ENCODE results near the gene NUDT22. TPM values are rescaled to one million over a fixed set of nuclear protein-coding genes. Genes with fewer than 3 reads are reported as not detected.
A peak's percentile ranks its signal among the peaks of the same experiment; 100 is the strongest.

NUDT22 gene
- total RNA-seq, 2 experiments from 2014 or later = 66.0 to 69.2 TPM

GRCh38 chr11:64234647-64235379 is 8.7 kb downstream of the NUDT22 start:
- TF ChIP-seq CTCF (IDR thresholded peaks at IDR 0.05) = no peak
- H3K36me3 Mint-ChIP-seq (ENCODE audit: low read depth) = peaks cover 23% of the 10 kb centered on the region
- peak overlapping the region; percentile 83 for H3K27ac Mint-ChIP-seq
- no peaks in the 10 kb centered on the region for H3K9me3 Mint-ChIP-seq
- peaks cover 35% of the 10 kb centered on the region for H3K4me1 Mint-ChIP-seq (ENCODE audit: low read depth)
- intact Hi-C loops (cut with micrococcal nuclease) = no loop called here
- H3K4me3 Mint-ChIP-seq = peak overlapping the region; percentile 88
- no peaks in the 10 kb centered on the region for H3K27me3 Mint-ChIP-seq
- ChIA-PET CTCF (no interaction called here), POLR2A (interaction anchor here (1.5 to 3.0 kb wide), 3 partner anchors 7 to 11 kb away, joined by 5 to 16 read pairs (median 6); partner anchors contain the start of gene PPP1R14B)
- peak; percentile 58 for ATAC-seq
- DNase-seq = peak; percentile 70

GRCh38 chr11:64235437-64236161 is 9.5 kb downstream of the NUDT22 start:
- intact Hi-C loops (cut with micrococcal nuclease) = no loop called here
- no peaks in the 10 kb centered on the region for H3K9me3 Mint-ChIP-seq
- CTCF ChIA-PET = no interaction called here

GRCh38 chr11:64237484-64237951 is 11.4 kb downstream of the NUDT22 start:
- intact Hi-C loops (cut with micrococcal nuclease) = no loop called here
- Mint-ChIP-seq H3K9me3 (no peaks in the 10 kb centered on the region), H3K27ac (peak overlapping the region; percentile 57), H3K4me3 (peak overlapping the region; percentile 15), H3K27me3 (no peaks in the 10 kb centered on the region), H3K36me3 (ENCODE audit: low read depth) (peaks cover 31% of the 10 kb centered on the region), H3K4me1 (ENCODE audit: low read depth) (peaks cover 33% of the 10 kb centered on the region)
- no peak for TF ChIP-seq CTCF (IDR thresholded peaks at IDR 0.05)
- ChIA-PET CTCF (interaction anchor here (0.6 to 2.2 kb wide), 3 partner anchors 11 to 67 kb away, joined by 3 to 10 read pairs (median 3); partner anchors contain the start of genes NUDT22, PLCB3 and TRPT1), POLR2A (interaction anchor here (1.1 to 3.0 kb wide), 4 partner anchors 8 to 14 kb away, joined by 3 to 16 read pairs (median 8); partner anchors contain the start of gene PPP1R14B)
- ATAC-seq = no peak
- no peak for DNase-seq

More at GRCh38 chr11:64235437-64236161, 9.5 kb downstream of the NUDT22 start:
- ATAC-seq (no peak), DNase-seq (no peak)
- Mint-ChIP-seq H3K27ac (peak overlapping the region; percentile 83), H3K4me3 (peak overlapping the region; percentile 88), H3K27me3 (no peaks in the 10 kb centered on the region), H3K4me1 (ENCODE audit: low read depth) (peaks cover 37% of the 10 kb centered on the region), H3K36me3 (ENCODE audit: low read depth) (peaks cover 28% of the 10 kb centered on the region)
- POLR2A ChIA-PET = interaction anchor here (0.7 to 3.0 kb wide), 5 partner anchors 8 to 54 kb away, joined by 3 to 16 read pairs (median 5); partner anchors contain the start of gene PPP1R14B
- no peak for TF ChIP-seq CTCF (IDR thresholded peaks at IDR 0.05)

GRCh38 chr11:64238076-64238475 is 12.0 kb downstream of the NUDT22 start:
- ChIA-PET CTCF (interaction anchor here (0.6 to 2.2 kb wide), 4 partner anchors 11 to 66 kb away, joined by 3 to 10 read pairs (median 4); partner anchors contain the start of genes FERMT3, NUDT22 and TRPT1), POLR2A (interaction anchor here (0.9 to 2.7 kb wide), 11 partner anchors 9 to 80 kb away, joined by 3 to 12 read pairs (median 3); partner anchors contain the start of genes FERMT3, PLCB3, PRDX5 and TRMT112)
- DNase-seq (no peak), ATAC-seq (no peak)
- no peaks in the 10 kb centered on the region for H3K27me3 Mint-ChIP-seq
- intact Hi-C loops (cut with micrococcal nuclease) = no loop called here
- peaks cover 38% of the 10 kb centered on the region for H3K4me1 Mint-ChIP-seq (ENCODE audit: low read depth)
- peaks cover 35% of the 10 kb centered on the region for H3K36me3 Mint-ChIP-seq (ENCODE audit: low read depth)
- H3K27ac Mint-ChIP-seq = peak overlapping the region; percentile 98
- TF ChIP-seq CTCF (IDR thresholded peaks at IDR 0.05) = no peak
- H3K9me3 Mint-ChIP-seq = no peaks in the 10 kb centered on the region
- no peak overlapping the region for H3K4me3 Mint-ChIP-seq
